H9 (cell line): ENCODE results near the gene RXRB. TPM values are rescaled to one million over a fixed set of nuclear protein-coding genes. Genes with fewer than 3 reads are reported as not detected.

ENCODE experiments used
- DNase-seq: peaks from one replicate; pipeline ENCODE4 v3.0.0-alpha.2; 2017
- H2AFZ ChIP-seq: one replicate; pipeline ENCODE4 v1.6.1; 2013; ENCODE audit warnings: mild to moderate bottlenecking, low read length, control low read depth, moderate library complexity
- H2AK5ac ChIP-seq: 2 replicates; pipeline ENCODE4 v1.6.1; 2013; ENCODE audit warnings: low read length, control low read depth, mixed read lengths; ENCODE audit not compliant: insufficient read length
- H2BK120ac ChIP-seq: one replicate; pipeline ENCODE4 v1.6.1; 2013; ENCODE audit warnings: low read depth, mild to moderate bottlenecking, low read length, control low read depth, inconsistent platforms; ENCODE audit not compliant: poor library complexity, severe bottlenecking
- H2BK12ac ChIP-seq: 2 replicates; pipeline ENCODE4 v1.6.1; 2013; ENCODE audit warnings: low read length, control low read depth, mixed read lengths, low read depth; ENCODE audit not compliant: insufficient read length
- H2BK15ac ChIP-seq: 2 replicates; pipeline ENCODE4 v1.6.1; 2013; ENCODE audit warnings: low read depth, low read length, control low read depth
- H2BK20ac ChIP-seq: one replicate; pipeline ENCODE4 v1.6.1; 2013; ENCODE audit warnings: low read depth, mild to moderate bottlenecking, low read length, control low read depth, inconsistent platforms; ENCODE audit not compliant: poor library complexity, severe bottlenecking
- H2BK5ac ChIP-seq: 2 replicates; pipeline ENCODE4 v1.6.1; 2013; ENCODE audit warnings: low read length, control low read depth, mixed read lengths; ENCODE audit not compliant: insufficient read length
- H3K14ac ChIP-seq: 2 replicates; pipeline ENCODE4 v1.6.1; 2013; ENCODE audit warnings: low read length, control low read depth; ENCODE audit not compliant: insufficient read depth
- H3K18ac ChIP-seq: 2 replicates; pipeline ENCODE4 v1.6.1; 2013; ENCODE audit warnings: low read depth, mild to moderate bottlenecking, mixed read lengths, low read length, control low read depth; ENCODE audit not compliant: insufficient read length
- H3K23ac ChIP-seq: 2 replicates; pipeline ENCODE4 v1.6.1; 2013; ENCODE audit warnings: low read length, control low read depth, mixed read lengths, low read depth; ENCODE audit not compliant: insufficient read length
- H3K23me2 ChIP-seq: 2 replicates; pipeline ENCODE4 v1.6.1; 2013; ENCODE audit warnings: low read depth, mild to moderate bottlenecking, mixed read lengths, low read length, control low read depth; ENCODE audit not compliant: insufficient read length, poor library complexity, severe bottlenecking
- H3K27ac ChIP-seq: 2 replicates; pipeline ENCODE4 v1.5.1; 2013; ENCODE audit warnings: low read length, control low read depth, mixed read lengths, low read depth; ENCODE audit not compliant: insufficient read length
- H3K27me3 ChIP-seq: 2 replicates; pipeline ENCODE4 v1.6.1; 2013; ENCODE audit warnings: low read length, control low read depth, inconsistent platforms; ENCODE audit not compliant: insufficient read depth
- H3K4ac ChIP-seq: 2 replicates; pipeline ENCODE4 v1.6.1; 2013; ENCODE audit warnings: low read depth, mild to moderate bottlenecking, control low read depth, inconsistent platforms, low read length, moderate library complexity
- H3K4me1 ChIP-seq: 2 replicates; pipeline ENCODE4 v1.6.1; 2013; ENCODE audit warnings: low read length, control low read depth, inconsistent platforms; ENCODE audit not compliant: insufficient read depth
- H3K4me2 ChIP-seq: 2 replicates; pipeline ENCODE4 v1.6.1; 2013; ENCODE audit warnings: low read length, control low read depth, mixed read lengths; ENCODE audit not compliant: insufficient read length, insufficient read depth
- H3K56ac ChIP-seq: 2 replicates; pipeline ENCODE4 v1.6.1; 2013; ENCODE audit warnings: low read depth, mild to moderate bottlenecking, mixed read lengths, low read length, control low read depth; ENCODE audit not compliant: insufficient read length
- H3K79me1 ChIP-seq: 2 replicates; pipeline ENCODE4 v1.6.1; 2013; ENCODE audit warnings: low read depth, mild to moderate bottlenecking, moderate library complexity, low read length, control low read depth, inconsistent platforms; ENCODE audit not compliant: insufficient read depth, poor library complexity, severe bottlenecking
- H3K79me2 ChIP-seq: 2 replicates; pipeline ENCODE4 v1.6.1; 2013; ENCODE audit warnings: low read length, control low read depth, inconsistent platforms; ENCODE audit not compliant: insufficient read depth
- H3K9ac ChIP-seq: 2 replicates; pipeline ENCODE4 v1.6.1; 2013; ENCODE audit warnings: low read length, control low read depth, mixed read lengths; ENCODE audit not compliant: insufficient read length; ENCODE audit errors: extremely low read depth
- H3K9me3 ChIP-seq: one replicate; pipeline ENCODE4 v1.6.1; 2013; ENCODE audit warnings: low read depth, low read length, inconsistent platforms; ENCODE audit not compliant: control insufficient read depth
- H3T11ph ChIP-seq: one replicate; pipeline ENCODE4 v1.6.1; 2013; ENCODE audit warnings: mild to moderate bottlenecking, low read length, control low read depth, inconsistent platforms
- H4K20me1 ChIP-seq: one replicate; pipeline ENCODE4 v1.6.1; 2013; ENCODE audit not compliant: control insufficient read depth, insufficient read length, insufficient read depth
- H4K5ac ChIP-seq: 2 replicates; pipeline ENCODE4 v1.6.1; 2013; ENCODE audit warnings: low read depth, mild to moderate bottlenecking, mixed read lengths, low read length, control low read depth; ENCODE audit not compliant: insufficient read length
- H4K8ac ChIP-seq: replicated peaks from 2 replicates; pipeline ENCODE4 v1.6.1; 2013; ENCODE audit warnings: low read length, control low read depth, mixed read lengths, low read depth; ENCODE audit not compliant: insufficient read length
- H4K91ac ChIP-seq: 2 replicates; pipeline ENCODE4 v1.6.1; 2013; ENCODE audit warnings: low read depth, mild to moderate bottlenecking, moderate library complexity, mixed read lengths, low read length, control low read depth; ENCODE audit not compliant: insufficient read length
- H3K27ac Mint-ChIP-seq, 3 experiments: 2 replicates in 2 of 3; 3 replicates in 1 of 3; pipeline ENCODE4 v1.8.0; 2020 to 2021; ENCODE audit warnings: mixed read lengths in 3 of 3, mild to moderate bottlenecking in 1 of 3, moderate library complexity in 1 of 3
- H3K27me3 Mint-ChIP-seq: 2 replicates; pipeline ENCODE4 v1.8.0; 2021; ENCODE audit warnings: low read depth, mild to moderate bottlenecking, moderate library complexity, mixed read lengths
- H3K36me3 Mint-ChIP-seq, 3 experiments: 2 replicates in 2 of 3; 3 replicates in 1 of 3; pipeline ENCODE4 v1.8.0; 2020 to 2021; ENCODE audit warnings: low read depth in 3 of 3, mixed read lengths in 3 of 3; ENCODE audit not compliant: insufficient read depth in 1 of 3
- H3K4me1 Mint-ChIP-seq, 2 experiments: 2 replicates each; pipeline ENCODE4 v1.8.0; 2020; ENCODE audit warnings: mixed read lengths in 2 of 2
- H3K4me3 Mint-ChIP-seq, 2 experiments: 2 replicates in 1 of 2; 3 replicates in 1 of 2; pipeline ENCODE4 v1.8.0; 2020 to 2021; ENCODE audit warnings: mild to moderate bottlenecking in 2 of 2, mixed read lengths in 2 of 2, moderate library complexity in 1 of 2
- H3K9me3 Mint-ChIP-seq, 2 experiments: 2 replicates in 1 of 2; 3 replicates in 1 of 2; pipeline ENCODE4 v1.8.0; 2020; ENCODE audit warnings: mild to moderate bottlenecking in 2 of 2, mixed read lengths in 2 of 2, moderate library complexity in 1 of 2
- CTCF ChIP-seq: fragments of 200-600 bp; sonication (generic); conservative IDR thresholded peaks from 3 replicates; pipeline ENCODE4 v1.8.0; 2021; ENCODE audit warnings: antibody characterized with exemption, mild to moderate bottlenecking
- WGBS: extraction: QIAGEN DNeasy Blood & Tissue Kit; methylation state at CpG from one replicate; pipeline ENCODE4 v1.1.7; 2013; ENCODE audit warnings: missing lambda C conversion rate, low lambda C conversion rate, mixed read lengths; ENCODE audit not compliant: insufficient read length; ENCODE audit errors: extremely low coverage; 5-methylcytosine and 5-hydroxymethylcytosine counted together
- total RNA-seq: library from RNA; stranded (reverse); gene quantifications from 2 replicates; pipeline ENCODE4 v1.2.1, GENCODE V29; 2021

Gene RXRB
- total RNA-seq, 1 experiment from 2014 or later = 14.8 TPM

- Histone ChIP-seq H2BK12ac (no peak overlapping the region), H3K4me1 (peaks cover 9% of the 10 kb centered on the region; the same call in 1 of the 2 replicates), H4K91ac (no peak overlapping the region), H3K27me3 (no peaks in the 10 kb centered on the region), H2BK5ac (no peak overlapping the region), H2AFZ (no peak overlapping the region), H4K20me1 (no peaks in the 10 kb centered on the region), H3K4me2 (peak overlapping the region; percentile 86), H3K18ac (no peak overlapping the region), H3K4ac (no peak overlapping the region), H3K23ac (no peak overlapping the region), H2BK20ac (no peak overlapping the region), H3T11ph (no peak overlapping the region), H3K14ac (no peak overlapping the region), H4K5ac (no peak overlapping the region), H3K79me1 (no peaks in the 10 kb centered on the region), H3K56ac (no peak overlapping the region), H3K23me2 (peaks cover 8% of the 10 kb centered on the region), H2BK120ac (no peak overlapping the region), H2AK5ac (no peak overlapping the region), H3K27ac (no peak overlapping the region), H3K9me3 (no peaks in the 10 kb centered on the region), H3K79me2 (peaks cover 4% of the 10 kb centered on the region; the same call in 1 of the 2 replicates), H2BK15ac (no peak overlapping the region), H3K9ac (no peak overlapping the region), H4K8ac (no peak overlapping the region)
- Mint-ChIP-seq H3K27me3 (no peaks in the 10 kb centered on the region), H3K9me3 (no peaks in the 10 kb centered on the region; a peak in 1 of 5 replicates), H3K4me1 (peaks cover 30 to 41% of the 10 kb centered on the region in 2 experiments), H3K4me3 (peak overlapping the region; percentile 96 to 99), H3K27ac (peak overlapping the region in 2 of 3 experiments; percentile 36 to 89; a peak in 2 of 7 replicates), H3K36me3 (peaks cover 39 to 60% (median 50%) of the 10 kb centered on the region in 3 experiments)
- no peak for TF ChIP-seq CTCF
- WGBS = no CpG with 5 or more reads among the region's 3 CpGs
- no peak for DNase-seq
Measured at GRCh38 chr6:33198853-33199436, 1.5 kb downstream of the RXRB start.
